Measurements from ENCODE around the gene MBNL2.

The MBNL2 gene

DNA sequence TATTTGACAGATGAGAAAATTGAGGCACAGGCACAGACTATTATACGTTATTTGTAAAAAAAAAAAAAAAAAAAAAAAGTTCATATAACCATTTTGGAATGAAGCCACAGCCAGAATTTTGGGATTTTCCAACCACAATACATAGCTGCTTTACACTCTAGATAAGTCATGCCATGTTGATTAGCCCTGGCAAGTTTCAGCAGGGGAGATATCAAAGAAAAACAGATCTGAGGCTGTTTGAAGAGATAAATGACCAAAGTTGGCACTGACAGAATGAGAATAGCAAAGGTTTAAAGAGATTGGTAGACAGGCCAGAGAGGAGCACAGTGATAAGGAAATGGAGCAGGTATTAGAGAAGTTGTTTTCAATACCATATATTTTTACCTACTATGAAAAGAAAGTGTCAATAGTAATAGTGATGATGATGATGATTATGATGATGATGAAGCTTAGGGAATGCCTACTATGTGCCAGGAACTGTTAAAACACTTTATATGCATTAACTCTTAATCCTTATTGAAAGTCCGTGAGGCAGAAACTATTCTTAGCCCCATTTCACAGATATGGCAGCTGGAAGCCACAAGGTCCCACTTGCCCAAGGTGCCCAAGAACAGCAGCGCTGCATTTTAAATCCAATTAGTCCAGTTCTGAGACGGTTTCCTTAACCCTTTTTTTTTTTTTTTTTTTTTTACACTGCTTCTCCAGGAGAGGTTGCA lies 105.5 kb downstream of the MBNL2 start:
- H3K36me3 ChIP-seq (ENCODE audit: control insufficient read depth, low read depth, low read length), result no peaks in the 10 kb centered on the region
- H3K27me3 ChIP-seq (ENCODE audit: control insufficient read depth, insufficient read depth, low read length), result no peaks in the 10 kb centered on the region
- H3K27ac ChIP-seq (ENCODE audit: low read length), result no peak overlapping the region
- no peaks in the 10 kb centered on the region for H3K9me3 ChIP-seq (ENCODE audit: control insufficient read depth, low read depth, low read length)
- H3K9ac ChIP-seq (ENCODE audit: low read length), result no peak overlapping the region
- H3K4me1 ChIP-seq (ENCODE audit: control insufficient read depth, low read depth, low read length), result peaks cover 14% of the 10 kb centered on the region
- no peak overlapping the region for H3K4me3 ChIP-seq (ENCODE audit: low read length)

DNA sequence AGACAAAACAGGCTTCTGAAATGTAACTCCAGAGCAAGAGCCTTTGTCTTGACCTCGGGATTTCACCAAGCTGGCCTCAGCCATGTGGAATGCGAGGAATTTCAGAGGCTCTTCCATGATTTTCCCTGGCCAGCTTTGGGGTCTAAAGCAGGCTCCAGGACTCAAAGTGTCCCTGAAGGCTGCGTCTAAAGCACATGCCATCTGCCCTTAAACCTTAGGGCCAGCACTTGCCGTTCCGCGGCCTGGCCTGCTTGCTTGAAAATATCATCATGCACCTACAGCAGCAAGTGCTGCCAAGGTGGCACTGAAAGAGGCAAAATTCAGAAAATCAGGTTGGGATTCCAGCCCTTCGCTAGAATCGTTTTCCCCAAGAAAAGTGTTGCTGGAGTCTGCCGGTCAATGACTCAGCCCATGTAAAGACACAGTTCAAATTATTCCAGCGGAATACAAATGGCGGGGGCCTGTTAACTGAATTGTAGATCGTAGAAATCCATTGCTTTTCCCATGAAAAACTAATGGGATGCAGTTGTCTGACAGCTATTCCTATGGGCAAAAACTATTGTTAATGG lies 106.2 kb downstream of the MBNL2 start:
- Histone ChIP-seq H3K4me1 (ENCODE audit: control insufficient read depth, low read depth, low read length) (peaks cover 14% of the 10 kb centered on the region), H3K36me3 (ENCODE audit: control insufficient read depth, low read depth, low read length) (no peaks in the 10 kb centered on the region), H3K9me3 (ENCODE audit: control insufficient read depth, low read depth, low read length) (no peaks in the 10 kb centered on the region), H3K9ac (ENCODE audit: low read length) (peak overlapping the region; percentile 39), H3K27ac (ENCODE audit: low read length) (no peak overlapping the region), H3K27me3 (ENCODE audit: control insufficient read depth, insufficient read depth, low read length) (no peaks in the 10 kb centered on the region), H3K4me3 (ENCODE audit: low read length) (no peak overlapping the region)

DNA sequence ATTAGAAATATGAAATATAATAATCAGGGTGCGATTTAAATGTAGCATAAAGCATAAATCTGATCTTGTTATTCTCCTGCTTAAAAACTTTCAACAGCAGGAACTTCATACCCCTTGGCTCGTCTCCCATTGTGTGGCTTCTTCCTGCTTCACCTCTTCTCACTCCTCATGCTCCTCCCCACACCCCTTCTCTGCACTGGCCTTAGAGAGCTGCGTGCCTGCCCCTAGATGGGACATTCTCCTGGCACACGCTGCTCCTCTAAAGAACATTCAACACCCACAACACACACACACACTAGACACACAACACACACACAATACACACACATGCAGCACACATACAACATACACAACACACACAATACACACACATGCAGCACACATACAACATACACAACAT lies 107.2 kb downstream of the MBNL2 start:
- no peaks in the 10 kb centered on the region for H3K9me3 ChIP-seq (ENCODE audit: control insufficient read depth, low read depth, low read length)
- H3K4me3 ChIP-seq (ENCODE audit: low read length), result no peak overlapping the region
- peaks cover 14% of the 10 kb centered on the region for H3K4me1 ChIP-seq (ENCODE audit: control insufficient read depth, low read depth, low read length)
- no peaks in the 10 kb centered on the region for H3K27me3 ChIP-seq (ENCODE audit: control insufficient read depth, insufficient read depth, low read length)
- no peak overlapping the region for H3K9ac ChIP-seq (ENCODE audit: low read length)
- H3K27ac ChIP-seq (ENCODE audit: low read length), result no peak overlapping the region
- no peaks in the 10 kb centered on the region for H3K36me3 ChIP-seq (ENCODE audit: control insufficient read depth, low read depth, low read length)

DNA sequence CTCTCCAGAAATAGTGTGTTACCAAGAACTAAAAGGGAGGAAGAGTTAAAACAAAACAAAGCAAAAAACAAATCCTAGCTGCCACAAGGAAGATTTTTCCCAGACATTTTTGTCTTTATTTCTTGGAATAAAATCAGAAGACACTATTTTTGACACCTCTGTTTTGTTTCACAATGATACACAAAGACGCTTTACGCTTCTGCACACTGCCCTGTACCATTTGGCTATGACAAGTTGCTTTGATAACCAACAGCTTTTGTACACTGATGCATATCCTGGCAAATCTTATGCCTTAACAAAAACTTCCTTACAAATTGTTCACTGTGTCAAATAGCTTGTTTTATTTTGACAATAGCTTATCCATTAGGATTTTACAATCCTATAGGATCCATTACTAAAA lies 108.3 kb downstream of the MBNL2 start:
- no peaks in the 10 kb centered on the region for H3K36me3 ChIP-seq (ENCODE audit: control insufficient read depth, low read depth, low read length)
- no peak overlapping the region for H3K9ac ChIP-seq (ENCODE audit: low read length)
- no peaks in the 10 kb centered on the region for H3K27me3 ChIP-seq (ENCODE audit: control insufficient read depth, insufficient read depth, low read length)
- H3K27ac ChIP-seq (ENCODE audit: low read length), result no peak overlapping the region
- peaks cover 17% of the 10 kb centered on the region for H3K4me1 ChIP-seq (ENCODE audit: control insufficient read depth, low read depth, low read length)
- no peaks in the 10 kb centered on the region for H3K9me3 ChIP-seq (ENCODE audit: control insufficient read depth, low read depth, low read length)
- H3K4me3 ChIP-seq (ENCODE audit: low read length), result no peak overlapping the region

DNA sequence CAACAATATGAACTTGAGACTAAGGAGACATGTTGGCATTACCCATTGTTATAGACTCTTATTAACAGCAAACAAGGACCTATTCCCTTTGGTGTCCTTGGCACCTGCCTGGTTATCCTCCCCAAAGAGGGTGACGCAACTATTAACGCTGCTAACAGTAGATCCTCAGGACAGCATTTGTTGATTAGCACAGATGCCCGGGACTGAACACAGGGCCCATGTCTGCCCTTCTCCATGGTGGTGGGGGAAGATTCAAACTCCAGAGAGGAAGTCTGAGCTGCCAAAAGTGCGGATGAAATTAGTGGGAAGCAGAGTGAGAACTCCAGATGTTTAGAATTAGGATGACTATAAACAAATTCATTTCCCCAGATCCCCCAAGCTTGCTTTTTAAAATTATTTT lies 110.6 kb downstream of the MBNL2 start:
- Histone ChIP-seq H3K27me3 (ENCODE audit: control insufficient read depth, insufficient read depth, low read length) (no peaks in the 10 kb centered on the region), H3K4me1 (ENCODE audit: control insufficient read depth, low read depth, low read length) (peaks cover 13% of the 10 kb centered on the region), H3K9me3 (ENCODE audit: control insufficient read depth, low read depth, low read length) (no peaks in the 10 kb centered on the region), H3K27ac (ENCODE audit: low read length) (no peak overlapping the region), H3K36me3 (ENCODE audit: control insufficient read depth, low read depth, low read length) (no peaks in the 10 kb centered on the region), H3K4me3 (ENCODE audit: low read length) (no peak overlapping the region), H3K9ac (ENCODE audit: low read length) (no peak overlapping the region)

DNA sequence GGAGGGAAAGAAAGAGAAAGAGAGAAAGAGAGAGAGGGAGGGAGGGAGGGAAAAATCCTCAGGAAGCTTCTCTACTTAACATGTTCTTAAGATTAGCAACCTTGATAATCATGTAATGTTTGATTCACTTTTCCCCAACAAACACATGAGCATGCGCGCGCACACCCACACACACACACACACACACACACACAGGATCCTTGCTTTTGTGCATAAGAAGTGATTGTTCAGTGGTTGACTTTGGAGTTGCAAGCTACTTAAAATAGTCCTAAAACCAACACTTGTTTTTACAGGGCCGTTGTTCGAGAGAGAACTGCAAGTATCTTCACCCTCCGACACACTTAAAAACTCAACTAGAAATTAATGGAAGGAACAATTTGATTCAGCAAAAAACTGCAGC lies 111.8 kb downstream of the MBNL2 start:
- Histone ChIP-seq H3K27ac (ENCODE audit: low read length) (no peak overlapping the region), H3K4me1 (ENCODE audit: control insufficient read depth, low read depth, low read length) (peaks cover 3% of the 10 kb centered on the region), H3K9me3 (ENCODE audit: control insufficient read depth, low read depth, low read length) (no peaks in the 10 kb centered on the region), H3K27me3 (ENCODE audit: control insufficient read depth, insufficient read depth, low read length) (no peaks in the 10 kb centered on the region), H3K36me3 (ENCODE audit: control insufficient read depth, low read depth, low read length) (no peaks in the 10 kb centered on the region), H3K4me3 (ENCODE audit: low read length) (no peak overlapping the region), H3K9ac (ENCODE audit: low read length) (no peak overlapping the region)

DNA sequence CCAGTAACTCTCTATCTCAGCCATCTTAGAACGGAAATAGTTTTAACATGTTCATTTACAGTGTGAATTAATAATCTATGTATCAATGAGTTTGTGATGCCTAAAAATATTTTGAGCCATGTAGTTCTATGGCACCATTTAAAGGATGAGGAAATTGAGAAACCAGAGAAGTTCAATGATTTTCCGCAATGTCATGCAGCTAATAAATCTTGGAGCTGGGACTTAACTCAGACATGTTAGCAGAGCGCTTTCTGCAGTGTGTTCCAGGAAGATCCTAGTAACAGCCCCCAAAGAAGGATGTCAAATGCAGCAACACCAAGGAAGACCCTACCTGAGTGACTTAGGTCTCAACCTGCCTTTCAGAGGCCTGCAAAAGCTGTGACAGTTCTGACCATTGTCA lies 112.6 kb downstream of the MBNL2 start:
- H3K9me3 ChIP-seq (ENCODE audit: control insufficient read depth, low read depth, low read length), result no peaks in the 10 kb centered on the region
- no peaks in the 10 kb centered on the region for H3K27me3 ChIP-seq (ENCODE audit: control insufficient read depth, insufficient read depth, low read length)
- H3K4me3 ChIP-seq (ENCODE audit: low read length), result no peak overlapping the region
- peaks cover 3% of the 10 kb centered on the region for H3K4me1 ChIP-seq (ENCODE audit: control insufficient read depth, low read depth, low read length)
- no peaks in the 10 kb centered on the region for H3K36me3 ChIP-seq (ENCODE audit: control insufficient read depth, low read depth, low read length)
- H3K9ac ChIP-seq (ENCODE audit: low read length), result no peak overlapping the region
- H3K27ac ChIP-seq (ENCODE audit: low read length), result no peak overlapping the region

DNA sequence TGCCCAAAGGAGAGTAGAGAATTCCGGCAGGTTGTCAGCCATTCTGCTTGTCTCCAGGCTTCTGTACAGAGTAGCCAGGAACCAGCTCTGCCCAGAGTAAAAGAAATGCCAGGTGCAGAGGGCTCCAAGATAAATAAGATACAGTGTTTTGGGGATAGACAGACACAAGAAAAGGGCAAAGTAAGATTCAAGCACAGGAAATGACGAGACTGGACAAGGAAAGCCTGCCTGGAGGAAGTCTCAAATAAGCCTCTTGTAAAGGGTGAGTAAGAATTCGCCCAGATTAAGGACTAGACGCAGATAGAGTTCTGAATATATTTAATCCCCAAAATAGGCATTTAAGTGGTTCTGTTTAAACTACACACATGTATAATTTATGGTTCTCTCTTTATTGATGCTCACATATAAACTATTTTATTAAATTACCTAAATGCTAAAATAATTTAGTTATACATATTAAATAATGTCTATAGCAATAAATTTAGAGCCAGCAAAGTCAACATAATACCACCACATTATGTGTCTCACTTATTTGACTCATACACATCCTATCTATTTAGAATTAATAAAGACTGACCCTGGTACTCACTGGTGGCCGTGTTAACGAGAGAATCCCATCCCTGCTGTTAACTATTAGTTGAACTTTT lies 113.5 kb downstream of the MBNL2 start:
- Histone ChIP-seq H3K9ac (ENCODE audit: low read length) (no peak overlapping the region), H3K27ac (ENCODE audit: low read length) (no peak overlapping the region), H3K27me3 (ENCODE audit: control insufficient read depth, insufficient read depth, low read length) (no peaks in the 10 kb centered on the region), H3K4me1 (ENCODE audit: control insufficient read depth, low read depth, low read length) (peaks cover 3% of the 10 kb centered on the region), H3K36me3 (ENCODE audit: control insufficient read depth, low read depth, low read length) (no peaks in the 10 kb centered on the region), H3K9me3 (ENCODE audit: control insufficient read depth, low read depth, low read length) (no peaks in the 10 kb centered on the region), H3K4me3 (ENCODE audit: low read length) (no peak overlapping the region)

DNA sequence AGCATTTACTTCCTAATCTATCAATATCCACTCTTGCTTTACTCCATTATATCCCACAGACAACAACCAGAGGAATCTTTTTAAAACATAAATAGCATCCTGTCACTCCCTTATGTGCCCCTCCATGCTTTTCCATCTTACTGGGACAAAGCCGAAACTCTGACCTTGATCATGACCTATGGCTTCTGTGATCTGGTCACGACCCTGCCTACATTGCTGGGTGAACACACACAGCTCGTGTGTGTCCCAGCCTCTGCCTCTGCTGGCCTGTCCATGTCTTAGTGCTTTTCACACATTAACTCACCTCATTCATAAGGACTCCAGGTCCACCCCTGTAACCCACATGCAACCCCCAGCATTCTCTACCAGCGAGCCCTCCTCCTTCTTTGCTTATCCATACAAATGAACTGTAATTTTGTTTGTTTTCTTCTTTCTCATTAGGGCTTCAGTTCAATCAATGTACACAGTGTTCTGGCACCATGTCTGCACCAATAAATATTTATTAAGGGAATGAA lies 115.9 kb downstream of the MBNL2 start:
- H3K4me3 ChIP-seq (ENCODE audit: low read length), result no peak overlapping the region
- H3K27ac ChIP-seq (ENCODE audit: low read length), result no peak overlapping the region
- H3K36me3 ChIP-seq (ENCODE audit: control insufficient read depth, low read depth, low read length), result no peaks in the 10 kb centered on the region
- no peaks in the 10 kb centered on the region for H3K27me3 ChIP-seq (ENCODE audit: control insufficient read depth, insufficient read depth, low read length)
- H3K4me1 ChIP-seq (ENCODE audit: control insufficient read depth, low read depth, low read length), result peaks cover 3% of the 10 kb centered on the region
- no peak overlapping the region for H3K9ac ChIP-seq (ENCODE audit: low read length)
- no peaks in the 10 kb centered on the region for H3K9me3 ChIP-seq (ENCODE audit: control insufficient read depth, low read depth, low read length)

DNA sequence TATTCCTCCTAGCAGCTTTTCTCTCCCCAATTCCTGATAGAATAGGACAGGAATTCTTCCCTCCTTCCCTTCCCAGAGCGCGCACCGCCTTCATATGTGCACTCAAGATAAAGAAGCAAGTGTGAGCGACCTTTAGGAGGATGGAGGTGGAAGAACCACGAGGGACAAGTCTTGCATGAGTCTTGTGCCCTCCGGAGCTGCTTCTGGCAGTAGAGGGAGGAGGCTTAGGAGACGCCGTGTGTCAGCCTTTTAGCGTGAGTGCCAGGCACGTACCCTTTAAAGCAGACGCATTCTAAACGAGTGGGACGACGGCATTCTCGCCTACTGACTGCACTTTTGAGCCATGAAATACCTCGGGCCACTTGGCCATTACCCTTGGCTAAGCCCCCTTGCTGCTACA lies 116.4 kb downstream of the MBNL2 start:
- H3K27ac ChIP-seq (ENCODE audit: low read length), result no peak overlapping the region
- H3K36me3 ChIP-seq (ENCODE audit: control insufficient read depth, low read depth, low read length), result no peaks in the 10 kb centered on the region
- peaks cover 3% of the 10 kb centered on the region for H3K4me1 ChIP-seq (ENCODE audit: control insufficient read depth, low read depth, low read length)
- no peak overlapping the region for H3K4me3 ChIP-seq (ENCODE audit: low read length)
- no peak overlapping the region for H3K9ac ChIP-seq (ENCODE audit: low read length)
- no peaks in the 10 kb centered on the region for H3K9me3 ChIP-seq (ENCODE audit: control insufficient read depth, low read depth, low read length)
- no peaks in the 10 kb centered on the region for H3K27me3 ChIP-seq (ENCODE audit: control insufficient read depth, insufficient read depth, low read length)

DNA sequence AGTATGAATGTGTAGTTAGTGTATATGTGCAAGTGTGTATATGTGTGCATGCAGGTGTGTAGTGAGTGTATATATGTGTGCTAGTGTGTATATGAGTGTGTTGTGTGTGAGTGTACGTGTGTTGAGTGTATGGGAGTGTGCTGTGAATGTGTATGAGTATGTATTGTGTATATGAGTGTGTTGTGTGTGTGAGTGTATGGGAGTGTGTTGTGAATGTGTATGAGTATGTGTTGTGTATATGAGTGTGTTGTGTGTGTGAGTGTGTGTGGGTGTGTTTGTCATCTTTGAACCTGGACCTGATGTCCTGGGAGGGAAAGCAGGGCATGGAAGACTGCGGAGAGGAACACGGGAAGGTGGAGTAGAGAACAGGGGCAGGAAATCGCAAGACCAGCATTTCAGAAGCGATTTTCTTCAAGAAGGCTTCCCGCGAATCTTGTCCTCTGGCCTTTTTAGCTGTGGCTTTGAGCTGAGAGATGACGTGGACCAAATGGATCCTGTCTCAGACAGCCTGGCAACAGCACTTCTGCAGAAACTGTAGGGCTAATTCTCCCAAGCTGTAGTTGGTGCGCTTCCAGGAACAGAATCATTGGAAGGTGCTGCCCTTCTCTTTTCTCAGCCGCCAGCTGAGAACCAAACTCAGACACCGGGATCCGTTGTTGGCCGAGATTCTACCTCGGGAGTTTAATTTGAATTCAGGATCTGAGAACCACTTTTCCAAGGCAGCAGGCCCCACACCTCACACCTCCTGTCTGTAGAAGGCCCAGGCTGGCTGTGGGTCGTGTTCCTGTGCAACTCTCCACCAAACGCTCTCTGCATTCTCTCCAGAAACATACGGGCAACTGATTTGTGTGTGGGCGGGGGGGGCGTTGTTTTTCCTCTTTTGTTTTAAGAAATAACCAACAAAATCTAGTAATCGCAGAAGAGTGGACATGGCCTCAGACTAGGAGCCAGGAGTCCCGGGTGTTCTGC lies 117.2 kb downstream of the MBNL2 start:
- no peak overlapping the region for H3K27ac ChIP-seq (ENCODE audit: low read length)
- no peaks in the 10 kb centered on the region for H3K9me3 ChIP-seq (ENCODE audit: control insufficient read depth, low read depth, low read length)
- H3K36me3 ChIP-seq (ENCODE audit: control insufficient read depth, low read depth, low read length), result no peaks in the 10 kb centered on the region
- H3K4me1 ChIP-seq (ENCODE audit: control insufficient read depth, low read depth, low read length), result peaks cover 3% of the 10 kb centered on the region
- no peaks in the 10 kb centered on the region for H3K27me3 ChIP-seq (ENCODE audit: control insufficient read depth, insufficient read depth, low read length)
- H3K9ac ChIP-seq (ENCODE audit: low read length), result no peak overlapping the region
- H3K4me3 ChIP-seq (ENCODE audit: low read length), result no peak overlapping the region

All from iPS-18a (cell line).